GM19351 (cell line): ENCODE results near the gene BHLHA15.

Source experiments
- ATAC-seq: cut with Tn5 transposase; IDR thresholded peaks from one replicate; pipeline ENCODE4 v1.9.1; 2021; ENCODE audit warnings: mild to moderate bottlenecking, moderate library complexity; ENCODE audit not compliant: unreplicated experiment

BHLHA15 gene

GRCh38 chr7:98186452-98187137 lies 24.6 kb upstream of the BHLHA15 start:
- no peak for ATAC-seq

- ATAC-seq = no peak
These were observed 24.1 kb upstream of the BHLHA15 start for GRCh38 chr7:98187138-98187502.

GRCh38 chr7:98189559-98189958 lies 21.7 kb upstream of the BHLHA15 start:
- ATAC-seq = no peak

GRCh38 chr7:98191668-98192431 lies 19.4 kb upstream of the BHLHA15 start:
- no peak for ATAC-seq

- ATAC-seq = no peak
These were observed 18.3 kb upstream of the BHLHA15 start for GRCh38 chr7:98192781-98193457.

- no peak for ATAC-seq
These were observed 17.6 kb upstream of the BHLHA15 start for GRCh38 chr7:98193474-98194180.

- no peak for ATAC-seq
These were observed 17.1 kb upstream of the BHLHA15 start for GRCh38 chr7:98194186-98194585.

- ATAC-seq = no peak
These were observed 16.4 kb upstream of the BHLHA15 start for GRCh38 chr7:98194672-98195457.

- no peak for ATAC-seq
These were observed 14.3 kb upstream of the BHLHA15 start for GRCh38 chr7:98196706-98197605.

GRCh38 chr7:98199131-98199530 lies 12.1 kb upstream of the BHLHA15 start:
- no peak for ATAC-seq

GRCh38 chr7:98200364-98200763 lies 10.9 kb upstream of the BHLHA15 start:
- peak; percentile 35 for ATAC-seq

- peak; percentile 86 for ATAC-seq
These were observed 8.7 kb upstream of the BHLHA15 start for GRCh38 chr7:98202367-98203195.

- ATAC-seq = peak; percentile 33
These were observed 7.8 kb upstream of the BHLHA15 start for GRCh38 chr7:98203261-98203963.

GRCh38 chr7:98203964-98204605 lies 7.2 kb upstream of the BHLHA15 start:
- ATAC-seq = no peak

- no peak for ATAC-seq
These were observed 6.6 kb upstream of the BHLHA15 start for GRCh38 chr7:98204670-98205069.

GRCh38 chr7:98205162-98205845 lies 5.9 kb upstream of the BHLHA15 start:
- ATAC-seq = no peak
